Stimulated activated CD8-positive, alpha-beta memory T cell treated with anti-CD3 and anti-CD28 coated beads, Interleukin-15, amount 100 ng/mL, for 48 hours (primary cell): ENCODE results near the gene TBX21.
"Not testable (repeated sequence)": the region's sequence is repeated elsewhere in the genome, so short reads cannot be mapped to it uniquely, and the experiment has no call there.

Experiments
- DNase-seq, 2 donors: peaks; one replicate each; pipeline ENCODE4 v3.0.0-alpha.2; 2020; ENCODE audit warnings: low read depth in 2 of 2

The TBX21 gene

DNA sequence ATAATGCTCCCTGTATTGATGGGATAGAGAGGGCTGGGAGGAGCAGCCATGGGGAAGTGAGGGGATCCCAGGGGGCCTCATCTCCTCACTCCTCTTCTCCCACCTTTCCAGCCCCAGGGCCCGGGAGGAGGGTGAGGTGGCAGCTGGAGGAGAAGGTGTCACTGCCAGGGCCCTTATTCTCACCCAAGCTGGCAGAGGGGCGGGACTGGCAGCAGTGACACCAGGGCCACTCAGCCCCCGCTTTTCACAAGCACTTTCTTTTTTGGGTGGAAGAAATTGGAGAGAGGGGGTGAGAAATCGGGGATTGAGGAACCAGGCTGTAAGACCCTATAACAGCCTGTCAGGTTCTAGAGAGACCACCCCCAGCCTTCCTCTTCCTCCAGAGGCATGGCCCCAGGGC is 2.4 kb upstream of the TBX21 start:
- DNase-seq, result no peak

DNA sequence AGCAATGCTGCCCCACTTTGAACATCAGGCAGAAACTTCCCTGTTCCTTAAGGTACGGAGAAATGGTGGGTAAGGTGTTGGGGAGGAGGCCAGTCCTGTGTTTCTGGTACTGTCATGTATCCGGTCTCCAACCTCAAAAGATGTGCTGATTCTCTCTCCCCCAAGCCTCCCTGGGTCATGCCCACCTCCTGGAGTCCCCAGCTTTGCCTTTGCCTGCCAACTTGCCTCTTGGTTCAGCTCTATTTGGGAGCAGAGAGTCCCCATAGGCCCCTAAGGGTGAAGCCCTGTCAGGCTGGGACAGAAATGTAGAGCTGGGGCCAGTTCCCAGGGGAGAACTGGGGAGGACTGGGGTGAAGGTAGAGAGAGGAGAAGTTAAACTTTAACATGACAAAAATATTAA is 1.6 kb upstream of the TBX21 start:
- DNase-seq, result no peak

DNA sequence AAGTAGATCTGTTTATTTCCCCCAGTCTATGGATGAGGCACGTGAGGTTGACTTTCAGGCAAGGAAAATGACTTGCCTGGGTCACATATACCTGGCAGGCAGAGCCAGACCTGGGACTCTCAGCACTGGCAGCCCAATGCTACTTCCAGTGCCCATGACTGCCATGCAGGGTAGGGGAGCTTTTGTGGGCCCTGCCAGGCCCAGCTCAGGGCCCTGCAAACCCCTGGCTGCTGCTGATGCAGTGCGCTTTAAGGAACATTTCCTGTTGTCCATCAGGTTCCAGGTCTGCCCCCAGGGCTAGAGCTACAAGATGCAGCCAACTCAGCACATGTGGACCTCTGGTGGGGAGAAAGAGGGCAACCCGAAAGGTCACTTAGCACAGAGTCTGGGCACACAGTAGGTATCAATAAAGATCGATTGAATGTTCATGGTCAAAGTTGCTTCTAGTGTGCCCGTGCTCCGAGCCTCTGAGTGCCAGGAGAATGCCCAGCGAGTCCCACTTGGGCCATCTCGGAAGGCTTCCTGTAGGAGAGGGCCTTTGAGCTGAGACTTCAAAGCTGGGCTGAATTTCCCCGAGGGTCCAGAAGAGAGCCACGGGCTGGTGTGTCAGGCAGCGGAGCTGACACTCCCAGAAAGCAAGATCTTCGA is 513 bp upstream of the TBX21 start:
- DNase-seq, result no peak

DNA sequence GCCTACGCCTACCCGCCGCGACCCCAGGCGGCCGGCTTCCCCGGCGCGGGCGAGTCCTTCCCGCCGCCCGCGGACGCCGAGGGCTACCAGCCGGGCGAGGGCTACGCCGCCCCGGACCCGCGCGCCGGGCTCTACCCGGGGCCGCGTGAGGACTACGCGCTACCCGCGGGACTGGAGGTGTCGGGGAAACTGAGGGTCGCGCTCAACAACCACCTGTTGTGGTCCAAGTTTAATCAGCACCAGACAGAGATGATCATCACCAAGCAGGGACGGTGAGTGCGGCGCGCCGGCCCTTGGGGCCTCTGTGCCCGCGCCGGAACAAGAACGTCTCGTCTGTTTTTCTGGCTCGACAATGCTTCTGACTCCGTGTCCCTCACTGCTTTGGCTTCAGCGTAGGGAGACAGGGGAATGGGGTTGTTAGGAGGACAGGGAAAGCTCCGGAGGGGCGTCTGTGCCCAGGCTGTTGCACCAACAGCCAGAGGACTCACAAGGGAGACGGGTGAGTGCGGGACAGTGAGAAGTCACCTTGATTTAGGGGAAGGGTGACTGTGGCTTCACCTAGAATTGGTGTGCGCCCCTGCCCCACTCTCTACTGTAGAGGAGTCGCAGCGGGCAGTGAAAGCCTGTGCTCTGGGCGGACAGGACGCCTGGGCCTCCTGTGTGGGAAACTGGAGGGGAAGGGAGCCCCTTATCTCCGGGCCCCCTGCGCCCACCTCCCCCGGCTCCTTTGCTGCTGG is 806 bp downstream of the TBX21 start:
- DNase-seq, result no peak

DNA sequence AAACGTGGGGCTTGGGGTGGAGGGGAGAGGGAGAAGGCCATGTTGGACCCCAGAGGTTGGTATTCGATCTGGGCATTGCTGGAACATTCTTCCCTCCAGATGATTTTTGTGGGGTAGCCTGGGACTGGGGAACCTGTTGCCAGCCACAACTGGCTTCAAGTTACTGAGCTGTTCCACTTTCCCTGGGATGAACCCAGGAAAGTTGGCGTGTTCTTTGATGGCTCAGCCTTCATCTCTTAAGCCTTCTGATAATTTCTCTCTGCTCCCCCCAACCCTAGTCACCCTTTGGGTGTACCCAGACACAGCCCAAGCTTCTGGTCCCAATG is 2.1 kb downstream of the TBX21 start:
- no peak for DNase-seq

DNA sequence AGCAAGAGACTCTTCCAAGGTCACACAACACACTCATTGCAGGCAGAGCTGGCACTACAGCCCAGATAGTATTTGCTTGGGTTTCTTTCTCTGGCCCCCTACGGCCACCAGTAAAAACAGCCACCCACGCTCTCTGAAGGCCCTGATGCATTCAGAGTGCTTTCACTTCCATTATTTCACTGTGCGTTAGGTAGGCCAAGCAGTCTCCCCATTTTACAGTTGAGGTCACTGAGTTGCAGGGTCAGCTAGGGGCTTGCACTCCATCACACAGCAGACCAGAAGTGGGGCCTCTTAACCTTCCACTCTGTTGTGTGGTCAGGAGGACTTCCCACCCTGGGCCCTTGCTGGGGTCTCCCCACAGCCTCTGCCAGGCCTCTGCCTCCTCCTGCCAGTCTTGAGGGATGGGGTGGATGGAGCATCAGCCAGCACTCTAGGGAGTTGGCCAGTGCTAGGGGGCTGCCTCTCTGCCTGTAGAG is 2.5 kb downstream of the TBX21 start:
- no peak for DNase-seq

DNA sequence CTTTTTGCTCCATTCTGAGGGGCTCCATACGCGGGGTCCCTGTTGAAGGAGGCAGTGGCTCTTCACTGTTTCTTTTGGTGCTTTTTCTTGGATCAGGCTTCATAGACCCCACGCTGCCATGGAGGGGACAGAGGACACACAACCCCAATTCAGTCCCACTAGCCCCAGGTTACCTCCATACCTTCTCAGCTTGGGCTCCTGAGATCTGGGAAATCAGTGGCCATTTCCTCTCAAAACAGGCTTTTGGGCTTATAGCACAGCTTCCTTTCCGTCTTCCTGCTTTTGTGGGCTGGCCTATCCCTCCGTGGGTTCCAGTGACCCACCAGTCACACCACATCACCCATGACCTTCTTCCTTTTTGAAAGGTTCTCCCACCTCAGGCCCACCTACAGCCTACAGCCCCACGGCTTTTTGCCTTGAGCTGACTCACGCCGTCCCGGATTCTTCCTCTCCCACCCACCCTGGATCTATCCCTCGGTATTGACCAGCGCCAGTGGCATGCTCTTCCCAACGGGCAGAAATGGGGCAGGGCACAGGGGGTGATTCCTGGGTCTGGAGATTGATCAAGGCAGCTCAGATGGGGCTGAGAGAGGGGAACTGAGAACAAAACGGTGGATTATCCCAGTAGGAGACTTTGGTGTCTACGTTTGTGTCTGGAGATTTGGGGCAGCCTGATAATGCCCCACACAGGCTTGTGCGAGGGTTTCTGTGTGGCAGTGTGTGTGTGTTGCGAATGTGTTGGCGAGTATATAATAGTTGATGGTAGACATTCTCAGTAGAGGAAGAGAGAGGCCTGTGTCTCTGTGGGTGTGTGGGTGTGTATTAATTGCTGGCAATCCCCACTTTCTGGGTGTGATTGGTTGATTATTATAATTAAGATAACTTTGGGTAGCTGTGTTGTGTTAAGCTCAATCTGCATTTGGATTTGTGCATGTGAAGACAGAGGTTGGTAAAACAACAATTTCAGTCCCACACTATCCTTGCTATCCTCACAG is 3.8 kb downstream of the TBX21 start:
- DNase-seq, result no peak

DNA sequence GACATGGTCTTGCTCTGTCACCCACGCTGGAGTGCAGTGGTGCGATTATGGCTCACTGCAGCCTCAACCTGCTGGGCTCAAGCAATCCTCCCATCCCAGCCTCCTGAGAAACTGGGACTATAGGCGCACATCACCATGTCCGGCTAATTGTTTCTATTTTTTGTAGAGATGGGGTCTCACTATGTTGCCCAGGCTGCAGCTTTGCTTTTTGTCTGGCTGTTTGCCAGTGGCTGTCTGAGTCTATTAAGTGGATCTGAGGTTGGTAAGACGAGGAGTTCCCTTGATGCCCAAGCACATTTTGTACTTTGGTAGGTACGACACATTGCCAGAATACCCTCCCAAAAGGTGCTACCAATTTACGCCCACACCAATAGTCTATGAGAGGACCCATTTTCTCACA is 5.1 kb downstream of the TBX21 start:
- DNase-seq, result no peak

DNA sequence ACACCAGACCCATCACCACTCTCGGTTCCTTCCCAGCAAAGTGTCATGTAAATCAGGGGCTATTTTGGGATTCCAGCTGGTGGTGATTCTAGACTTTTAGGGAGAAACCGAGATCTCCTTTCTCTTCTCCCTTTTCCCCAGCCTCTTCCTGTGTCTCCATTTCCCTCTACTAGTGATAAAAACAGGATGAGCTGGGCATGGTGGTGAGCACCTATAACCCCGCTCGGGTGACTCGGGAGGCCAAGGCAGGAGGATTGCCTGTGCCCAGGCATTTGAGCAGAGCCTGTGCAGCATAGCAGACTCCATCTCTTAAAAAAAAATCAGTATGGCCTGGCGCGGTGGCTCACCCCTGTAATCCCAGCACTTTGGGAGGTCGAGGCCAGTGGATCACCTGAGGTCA is 6.1 kb downstream of the TBX21 start:
- no peak for DNase-seq

DNA sequence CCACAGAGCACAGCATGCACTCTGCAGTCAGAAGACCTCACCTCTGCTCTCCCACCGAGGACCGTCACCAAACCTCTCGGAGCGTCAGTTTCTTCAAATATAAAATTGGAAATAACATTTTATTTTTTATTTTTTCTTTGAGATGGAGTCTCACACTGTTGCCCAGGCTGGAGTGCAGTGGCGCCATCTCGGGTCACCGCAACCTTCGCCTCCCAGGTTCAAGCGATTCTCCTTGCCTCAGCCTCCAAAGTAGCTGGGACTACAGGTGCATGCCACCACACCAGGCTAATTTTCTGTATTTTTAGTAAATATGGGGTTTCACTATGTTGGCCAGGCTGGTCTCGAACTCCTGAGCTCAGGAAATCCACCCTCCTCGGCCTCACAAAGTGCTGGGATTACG is 6.9 kb downstream of the TBX21 start:
- DNase-seq, result not testable (repeated sequence)

DNA sequence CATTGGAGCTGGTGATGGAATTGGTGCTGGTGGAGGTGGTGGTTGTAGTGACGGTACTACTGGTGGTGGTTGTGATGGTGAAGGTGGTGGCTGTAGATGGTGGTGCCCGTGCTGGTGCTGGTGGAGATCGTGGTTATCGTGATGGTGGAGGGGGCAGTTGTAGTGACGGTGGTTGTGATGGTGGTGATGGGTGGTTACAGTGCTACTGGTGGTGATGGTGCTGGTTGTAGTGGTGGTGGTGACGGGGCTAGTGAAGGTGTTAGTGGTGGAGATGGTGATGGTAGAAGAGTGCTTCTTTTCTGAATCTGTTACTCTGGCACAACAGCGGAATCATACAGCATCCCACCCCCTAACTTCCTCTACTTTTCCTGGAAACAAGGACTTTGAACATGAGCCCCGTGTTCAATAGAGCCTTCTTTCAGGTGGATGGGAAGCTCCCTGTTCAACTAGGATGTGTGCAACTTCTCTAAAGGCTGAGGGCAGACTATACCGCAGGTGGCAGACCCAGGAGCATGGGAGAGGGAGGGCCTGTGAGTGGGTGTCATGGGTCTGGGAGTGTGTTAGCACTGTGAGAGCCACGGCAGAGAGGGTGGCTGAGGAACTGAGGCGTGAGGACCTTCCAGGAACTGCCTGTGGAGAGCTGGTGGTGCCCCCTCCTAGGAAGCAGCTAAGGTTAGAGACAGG is 8.2 kb downstream of the TBX21 start:
- no peak for DNase-seq

DNA sequence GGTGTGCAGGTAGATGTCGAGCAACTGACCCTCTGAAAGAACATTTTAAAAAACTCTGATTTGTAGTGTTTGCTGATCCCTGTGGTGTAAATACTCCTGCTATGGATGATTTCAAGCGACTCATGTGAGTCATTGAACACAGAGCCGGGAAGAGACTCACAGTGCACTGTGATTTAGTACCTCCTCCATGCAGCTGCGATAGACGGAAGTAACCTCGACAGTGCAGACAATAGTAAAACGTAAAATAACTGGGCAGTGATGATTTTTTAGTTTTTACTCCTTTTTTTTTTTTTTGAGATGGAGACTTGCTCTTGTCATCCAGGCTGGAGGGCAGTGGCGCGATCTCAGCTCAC is 8.7 kb downstream of the TBX21 start:
- no peak for DNase-seq

DNA sequence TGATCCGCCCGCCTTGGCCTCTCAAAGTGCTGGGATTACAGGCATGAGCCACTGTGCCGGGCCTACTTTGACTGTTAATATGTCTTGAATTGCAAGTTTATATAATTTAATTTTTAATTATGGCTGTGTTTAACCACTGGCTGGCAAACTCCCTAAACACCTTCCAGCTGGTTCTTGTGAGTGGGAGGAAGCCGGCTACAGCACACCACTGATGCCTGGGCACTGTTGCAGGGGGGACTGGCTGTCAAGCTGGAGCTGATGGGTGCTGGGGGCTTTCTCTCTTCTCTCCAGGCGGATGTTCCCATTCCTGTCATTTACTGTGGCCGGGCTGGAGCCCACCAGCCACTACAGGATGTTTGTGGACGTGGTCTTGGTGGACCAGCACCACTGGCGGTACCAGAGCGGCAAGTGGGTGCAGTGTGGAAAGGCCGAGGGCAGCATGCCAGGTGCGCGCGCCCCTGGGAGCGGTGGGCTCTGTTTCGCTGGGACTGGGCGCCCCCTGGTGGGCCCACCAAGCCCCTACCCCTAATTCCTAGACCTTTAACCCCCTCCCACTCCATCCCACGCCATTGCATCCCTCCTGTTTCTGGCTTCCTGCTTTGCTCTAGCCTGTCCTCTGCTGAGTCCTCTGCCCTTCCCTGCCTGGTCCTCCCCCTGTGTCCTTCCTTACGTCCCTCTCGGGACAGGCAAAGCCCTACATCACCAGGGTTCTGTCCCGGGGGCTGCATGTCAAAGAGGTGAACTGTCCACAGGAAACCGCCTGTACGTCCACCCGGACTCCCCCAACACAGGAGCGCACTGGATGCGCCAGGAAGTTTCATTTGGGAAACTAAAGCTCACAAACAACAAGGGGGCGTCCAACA is 9.5 kb downstream of the TBX21 start:
- DNase-seq, result no peak

DNA sequence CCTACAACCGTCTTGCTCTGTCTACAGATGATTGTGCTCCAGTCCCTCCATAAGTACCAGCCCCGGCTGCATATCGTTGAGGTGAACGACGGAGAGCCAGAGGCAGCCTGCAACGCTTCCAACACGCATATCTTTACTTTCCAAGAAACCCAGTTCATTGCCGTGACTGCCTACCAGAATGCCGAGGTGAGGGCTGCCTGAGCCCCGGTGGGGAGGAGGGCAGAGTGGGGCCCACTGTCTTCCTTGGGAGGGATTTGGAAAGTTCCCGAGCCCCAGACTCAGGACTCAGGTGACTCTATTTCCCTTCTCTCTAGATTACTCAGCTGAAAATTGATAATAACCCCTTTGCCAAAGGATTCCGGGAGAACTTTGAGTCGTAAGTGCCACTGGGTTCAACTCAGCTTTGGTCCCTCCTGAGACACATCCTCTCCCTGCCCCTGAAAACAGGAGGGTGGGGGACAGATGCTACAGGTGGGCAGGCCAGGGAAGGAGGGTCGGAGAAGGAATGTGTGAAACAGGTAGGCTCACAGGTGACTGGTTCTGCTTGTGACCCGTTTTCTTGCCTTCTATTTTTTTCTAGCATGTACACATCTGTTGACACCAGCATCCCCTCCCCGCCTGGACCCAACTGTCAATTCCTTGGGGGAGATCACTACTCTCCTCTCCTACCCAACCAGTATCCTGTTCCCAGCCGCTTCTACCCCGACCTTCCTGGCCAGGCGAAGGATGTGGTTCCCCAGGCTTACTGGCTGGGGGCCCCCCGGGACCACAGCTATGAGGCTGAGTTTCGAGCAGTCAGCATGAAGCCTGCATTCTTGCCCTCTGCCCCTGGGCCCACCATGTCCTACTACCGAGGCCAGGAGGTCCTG is 11.4 kb downstream of the TBX21 start:
- DNase-seq, result no peak

DNA sequence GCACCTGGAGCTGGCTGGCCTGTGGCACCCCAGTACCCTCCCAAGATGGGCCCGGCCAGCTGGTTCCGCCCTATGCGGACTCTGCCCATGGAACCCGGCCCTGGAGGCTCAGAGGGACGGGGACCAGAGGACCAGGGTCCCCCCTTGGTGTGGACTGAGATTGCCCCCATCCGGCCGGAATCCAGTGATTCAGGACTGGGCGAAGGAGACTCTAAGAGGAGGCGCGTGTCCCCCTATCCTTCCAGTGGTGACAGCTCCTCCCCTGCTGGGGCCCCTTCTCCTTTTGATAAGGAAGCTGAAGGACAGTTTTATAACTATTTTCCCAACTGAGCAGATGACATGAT is 12.0 kb downstream of the TBX21 start:
- DNase-seq, result no peak

DNA sequence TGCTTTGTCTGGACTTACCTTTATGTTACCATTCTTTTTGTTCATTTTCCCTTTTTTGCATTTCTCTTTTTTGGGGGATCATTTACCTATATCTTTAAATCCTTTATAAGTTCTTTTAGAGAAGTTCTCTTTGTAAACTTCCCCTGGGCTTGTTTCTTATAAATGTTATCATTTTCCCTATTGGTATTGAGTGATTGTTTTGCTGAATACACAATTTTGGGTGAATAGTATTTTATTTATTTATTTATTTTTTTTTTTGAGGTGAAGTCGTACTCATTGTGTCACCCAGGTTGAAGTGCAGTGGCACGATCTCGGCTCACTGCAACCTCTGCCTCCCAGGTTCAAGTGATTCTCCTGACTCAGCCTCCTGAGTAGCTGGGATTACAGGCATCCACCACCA is 18.4 kb downstream of the TBX21 start:
- no peak for DNase-seq

DNA sequence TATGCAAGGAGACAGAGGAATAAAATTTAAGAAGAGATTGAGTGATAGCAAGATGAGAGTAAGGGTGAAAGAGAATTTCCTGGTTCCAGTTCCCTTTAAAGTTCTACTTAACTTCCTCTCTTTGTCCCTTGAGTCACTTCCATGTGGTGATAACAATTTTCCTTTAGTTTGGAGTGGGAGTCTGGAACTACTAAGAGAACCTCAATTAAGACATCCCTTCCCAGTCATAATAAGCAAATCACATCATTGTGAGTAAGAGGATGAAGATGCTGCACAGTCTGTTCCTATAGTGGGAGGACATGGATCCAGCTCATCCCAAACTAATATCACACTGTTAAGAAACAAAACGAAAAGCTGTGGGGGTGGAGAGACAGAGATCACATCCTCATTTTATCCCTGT is 24.4 kb downstream of the TBX21 start:
- no peak for DNase-seq

DNA sequence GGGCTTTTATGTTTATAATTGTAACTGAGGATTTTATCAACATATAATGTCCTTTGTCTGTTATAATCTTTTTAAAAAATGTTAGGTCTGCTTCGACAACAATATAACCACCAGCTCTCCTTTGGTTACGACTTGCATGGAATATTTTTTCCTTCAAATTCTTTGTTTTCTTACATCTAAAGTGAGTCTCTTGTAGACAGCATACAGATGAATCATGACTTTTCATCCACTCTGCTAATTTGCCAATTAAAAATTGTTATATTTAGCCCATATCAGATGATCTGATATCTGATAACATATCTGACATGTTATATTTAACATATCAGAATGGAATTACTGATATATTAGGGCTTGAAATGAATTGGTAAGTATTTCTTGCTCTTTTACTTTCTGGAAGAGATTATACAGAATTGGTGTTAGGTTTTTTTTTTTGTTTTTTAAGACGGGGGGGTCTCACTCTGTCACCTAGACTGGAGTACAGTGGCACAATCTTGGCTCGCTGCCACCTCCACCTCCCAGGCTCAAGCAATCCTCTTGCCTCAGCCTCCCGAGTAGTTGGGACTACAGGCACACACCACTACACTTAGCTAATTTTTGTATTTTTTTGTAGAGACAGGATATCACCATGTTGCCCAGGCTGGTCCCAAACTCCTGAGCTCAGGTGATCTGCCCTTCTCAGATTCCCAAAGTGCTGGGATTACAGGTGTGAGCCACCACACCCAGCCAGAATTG is 27.5 kb downstream of the TBX21 start:
- DNase-seq, result no peak

DNA sequence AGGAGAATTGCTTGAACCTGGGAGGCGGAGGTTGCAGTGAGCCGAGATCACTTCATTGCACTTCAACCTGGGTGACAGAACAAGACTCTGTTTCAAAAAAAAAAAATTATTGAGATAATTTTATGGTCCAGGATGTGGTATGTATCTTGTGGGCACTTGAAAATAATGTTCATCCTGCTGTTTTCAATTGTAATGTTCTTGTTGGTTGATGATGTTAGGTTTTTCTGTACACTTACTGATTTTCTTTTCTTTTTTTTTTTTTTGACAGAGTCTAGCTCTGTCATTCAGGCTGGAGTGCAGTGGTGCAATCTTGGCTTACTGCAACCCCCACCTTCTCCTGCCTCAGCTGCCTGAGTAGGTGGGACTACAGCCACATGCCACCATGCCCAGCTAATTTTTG is 29.7 kb downstream of the TBX21 start:
- no peak for DNase-seq
